HAP-1 (cell line): Measurements from ENCODE around the gene RASIP1.
"Not testable (repeated sequence)": the region's sequence is repeated elsewhere in the genome, so short reads cannot be mapped to it uniquely, and the experiment has no call there.

Source experiments
- DNase-seq, 2 experiments: peaks; one replicate each; pipeline ENCODE4 v3.0.0-alpha.2; 2016 to 2020; ENCODE audit warnings: low spot score in 2 of 2
- H3K27me3 ChIP-seq: fragments of 250-450 bp; sonication (Bioruptor Pico); 2 replicates; pipeline ENCODE4 v1.5.1; 2020; ENCODE audit warnings: low read depth, mild to moderate bottlenecking, moderate library complexity
- H3K36me3 ChIP-seq: fragments of 250-450 bp; sonication (Bioruptor Pico); replicated peaks from 2 replicates; pipeline ENCODE4 v1.5.1; 2020; ENCODE audit warnings: mild to moderate bottlenecking
- H3K4me1 ChIP-seq: fragments of 250-450 bp; sonication (Bioruptor Pico); 2 replicates; pipeline ENCODE4 v1.5.1; 2020; ENCODE audit warnings: mild to moderate bottlenecking
- H3K4me3 ChIP-seq: fragments of 250-450 bp; sonication (Bioruptor Pico); 2 replicates; pipeline ENCODE4 v1.5.1; 2020; ENCODE audit warnings: mild to moderate bottlenecking, moderate library complexity
- H3K9me3 ChIP-seq: fragments of 250-450 bp; sonication (Bioruptor Pico); 2 replicates; pipeline ENCODE4 v1.5.1; 2020; ENCODE audit warnings: mild to moderate bottlenecking, moderate library complexity
- in situ Hi-C: fragments of 300-500 bp; cut with MboI; formaldehyde crosslinking; loops from 3 replicates; pipeline ENCODE4 v1.14.3; 2020; ENCODE audit warnings: low sequenced_read_pairs, inconsistent platforms, mixed read lengths

RASIP1 gene

DNA sequence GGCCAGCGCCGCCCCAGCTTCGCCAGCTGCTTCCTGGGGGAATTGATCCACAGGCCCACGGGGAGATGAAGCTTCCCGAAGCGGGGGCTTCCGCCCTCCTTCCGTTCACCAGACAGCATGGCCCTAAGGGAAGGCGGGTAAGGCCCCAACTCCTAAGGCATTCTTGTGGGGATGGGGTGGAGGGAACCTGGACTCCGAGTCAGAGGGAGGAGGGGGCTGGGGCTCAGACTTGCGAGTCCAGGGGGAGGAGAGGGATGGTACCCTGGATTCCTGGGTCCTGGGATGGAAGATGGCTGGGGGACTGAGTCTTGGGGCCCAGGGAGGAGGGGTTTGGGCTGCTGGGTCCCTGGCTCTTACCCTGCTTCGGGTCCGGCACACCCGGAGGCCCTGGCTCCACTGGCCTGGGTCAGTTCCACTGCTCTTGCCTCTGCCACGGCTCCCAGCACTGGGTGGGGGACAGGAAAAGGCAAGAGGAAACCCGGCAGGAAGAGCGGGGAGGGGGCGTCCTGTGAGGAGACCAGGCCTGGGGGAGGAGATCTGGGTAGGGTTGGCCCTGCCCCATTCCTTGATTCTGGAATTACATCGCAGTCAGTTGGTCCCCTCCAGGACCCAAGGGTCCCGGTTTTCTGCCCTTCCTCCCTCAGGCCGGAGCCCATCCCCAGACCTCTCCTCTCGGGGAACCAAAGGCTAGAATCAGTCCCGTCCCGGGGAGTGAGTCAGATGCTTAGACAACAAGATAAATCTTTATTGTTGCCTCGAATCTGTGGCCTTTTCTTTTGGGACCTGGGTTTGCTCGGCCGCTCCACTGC lies at the start of gene RASIP1:
RASIP1 (minus strand) TSS at position 447 of the 809 bp plus-strand sequence; CDS start at position 119, 328 bp downstream.
- Histone ChIP-seq H3K9me3 (no peaks in the 10 kb centered on the region; the same call in 1 of the 2 replicates), H3K4me3 (peak within 1 kb of the TSS; percentile 29), H3K36me3 (no peaks in the 10 kb centered on the region), H3K4me1 (peaks cover 13% of the 10 kb centered on the region), H3K27me3 (no peaks in the 10 kb centered on the region)
- in situ Hi-C loops = no loop called here
- no peak for DNase-seq

DNA sequence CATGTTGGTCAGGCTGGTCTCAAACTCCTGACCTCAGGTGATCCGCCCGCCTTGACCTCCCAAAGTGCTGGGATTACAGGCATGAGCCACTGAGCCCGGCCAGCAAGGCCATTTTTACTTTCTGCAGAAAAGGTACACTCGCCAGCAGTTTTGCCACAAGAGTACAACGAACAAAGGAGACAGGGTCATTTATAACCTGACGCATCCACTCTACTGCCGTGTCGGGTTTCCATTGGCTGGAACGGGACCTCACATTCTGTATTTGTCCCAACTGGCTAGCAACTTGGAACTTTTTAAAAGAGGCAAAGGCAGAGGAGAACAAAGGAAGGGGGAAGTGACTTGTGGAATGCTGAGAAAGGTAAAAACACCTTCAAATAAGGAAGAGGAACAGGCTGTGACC lies 46.9 kb upstream of the RASIP1 start:
- in situ Hi-C loops = loop anchor here (5.0 kb wide), 1 partner anchor 185 kb away; no protein-coding TSS in a partner anchor
- DNase-seq, H3K27me3 ChIP-seq, H3K4me3 ChIP-seq, H3K36me3 ChIP-seq, H3K4me1 ChIP-seq, H3K9me3 ChIP-seq: not testable (repeated sequence)

DNA sequence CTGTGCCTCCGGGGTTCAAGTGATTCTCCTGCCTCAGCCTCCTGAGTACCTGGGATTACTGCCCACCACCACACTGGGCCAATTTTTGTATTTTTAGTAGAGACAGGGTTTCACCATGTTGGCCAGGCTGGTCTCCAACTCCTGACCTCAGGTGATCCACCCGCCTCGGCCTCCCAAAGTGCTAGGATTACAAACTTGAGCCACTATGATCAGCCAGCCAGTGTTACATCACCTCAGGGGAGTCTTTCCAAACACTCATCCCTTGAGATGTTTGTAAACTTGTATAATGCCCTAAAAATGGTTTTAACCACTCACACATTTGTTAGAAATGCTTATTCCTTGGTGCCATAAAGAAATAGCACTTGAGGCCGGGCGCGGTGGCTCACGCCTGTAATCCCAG lies 46.0 kb upstream of the RASIP1 start:
- H3K36me3 ChIP-seq, DNase-seq, H3K9me3 ChIP-seq, H3K27me3 ChIP-seq, H3K4me1 ChIP-seq, H3K4me3 ChIP-seq: not testable (repeated sequence)
- in situ Hi-C loops = loop anchor here (5.0 kb wide), 1 partner anchor 186 kb away; no protein-coding TSS in a partner anchor

GRCh38 chr19:48784527-48784926 lies 44.1 kb upstream of the RASIP1 start:
- Histone ChIP-seq H3K36me3 (no peaks in the 10 kb centered on the region), H3K9me3 (no peaks in the 10 kb centered on the region), H3K4me3 (no peak overlapping the region), H3K4me1 (no peaks in the 10 kb centered on the region; the same call in 1 of the 2 replicates), H3K27me3 (no peaks in the 10 kb centered on the region)
- DNase-seq = no peak
- in situ Hi-C loops = no loop called here

GRCh38 chr19:48780631-48781391 lies 40.4 kb upstream of the RASIP1 start:
- DNase-seq = no peak
- no peaks in the 10 kb centered on the region; the same call in 1 of the 2 replicates for H3K4me1 ChIP-seq
- H3K4me3 ChIP-seq = no peak overlapping the region
- H3K36me3 ChIP-seq = no peaks in the 10 kb centered on the region
- H3K27me3 ChIP-seq = no peaks in the 10 kb centered on the region
- H3K9me3 ChIP-seq = no peaks in the 10 kb centered on the region
- in situ Hi-C loops = no loop called here

- Histone ChIP-seq H3K4me1 (no peaks in the 10 kb centered on the region; the same call in 1 of the 2 replicates), H3K36me3 (no peaks in the 10 kb centered on the region), H3K4me3 (no peak overlapping the region), H3K9me3 (no peaks in the 10 kb centered on the region), H3K27me3 (no peaks in the 10 kb centered on the region)
- in situ Hi-C loops = no loop called here
- DNase-seq = no peak
These were observed 39.2 kb upstream of the RASIP1 start for GRCh38 chr19:48779636-48780035.

GRCh38 chr19:48777720-48778119 lies 37.3 kb upstream of the RASIP1 start:
- Histone ChIP-seq H3K4me3 (no peak overlapping the region), H3K9me3 (no peaks in the 10 kb centered on the region), H3K27me3 (no peaks in the 10 kb centered on the region), H3K4me1 (no peaks in the 10 kb centered on the region; the same call in 1 of the 2 replicates), H3K36me3 (no peaks in the 10 kb centered on the region)
- no peak for DNase-seq
- in situ Hi-C loops = no loop called here

DNA sequence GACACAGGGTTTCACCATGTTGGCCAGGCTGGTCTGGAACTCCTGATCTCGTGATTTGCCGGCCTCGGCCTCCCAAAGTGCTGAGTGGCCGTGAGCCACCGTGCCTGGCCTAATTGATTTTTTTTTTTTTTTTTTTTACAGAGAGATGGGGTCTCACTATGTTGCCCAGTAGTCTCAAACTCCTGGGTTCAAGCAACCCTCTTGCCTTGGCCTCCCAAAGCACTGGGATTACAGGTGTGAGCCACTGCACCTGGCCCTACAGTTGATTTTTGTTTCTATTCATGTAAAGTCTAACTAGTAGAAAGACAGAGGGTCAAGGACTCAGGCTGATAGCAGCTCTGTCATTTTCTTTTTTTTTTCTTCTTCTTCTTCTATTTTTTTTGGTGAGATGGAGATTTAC lies 36.7 kb upstream of the RASIP1 start:
- H3K4me1 ChIP-seq = no peaks in the 10 kb centered on the region; the same call in 1 of the 2 replicates
- in situ Hi-C loops = no loop called here
- H3K27me3 ChIP-seq = no peaks in the 10 kb centered on the region
- no peak overlapping the region for H3K4me3 ChIP-seq
- no peaks in the 10 kb centered on the region for H3K9me3 ChIP-seq
- no peaks in the 10 kb centered on the region for H3K36me3 ChIP-seq
- DNase-seq = no peak

GRCh38 chr19:48772503-48772953 lies 32.1 kb upstream of the RASIP1 start:
- H3K4me1 ChIP-seq = no peaks in the 10 kb centered on the region
- peaks cover 8% of the 10 kb centered on the region; the same call in 1 of the 2 replicates for H3K27me3 ChIP-seq
- in situ Hi-C loops = no loop called here
- DNase-seq = no peak
- H3K4me3 ChIP-seq = no peak overlapping the region
- H3K36me3 ChIP-seq = no peaks in the 10 kb centered on the region
- no peaks in the 10 kb centered on the region for H3K9me3 ChIP-seq

GRCh38 chr19:48770734-48771472 lies 30.5 kb upstream of the RASIP1 start:
- no peaks in the 10 kb centered on the region for H3K9me3 ChIP-seq
- in situ Hi-C loops = no loop called here
- H3K36me3 ChIP-seq = no peaks in the 10 kb centered on the region
- H3K4me1 ChIP-seq = no peaks in the 10 kb centered on the region
- peaks cover 8% of the 10 kb centered on the region; the same call in 1 of the 2 replicates for H3K27me3 ChIP-seq
- no peak for DNase-seq
- H3K4me3 ChIP-seq = no peak overlapping the region

GRCh38 chr19:48770266-48770665 lies 29.9 kb upstream of the RASIP1 start:
- Histone ChIP-seq H3K4me3 (no peak overlapping the region), H3K9me3 (no peaks in the 10 kb centered on the region), H3K27me3 (peaks cover 9% of the 10 kb centered on the region), H3K36me3 (no peaks in the 10 kb centered on the region), H3K4me1 (no peaks in the 10 kb centered on the region)
- DNase-seq = no peak
- in situ Hi-C loops = no loop called here

GRCh38 chr19:48768994-48769713 lies 28.7 kb upstream of the RASIP1 start:
- DNase-seq = no peak
- peaks cover 20% of the 10 kb centered on the region for H3K27me3 ChIP-seq
- in situ Hi-C loops = no loop called here

GRCh38 chr19:48768171-48768753 lies 27.9 kb upstream of the RASIP1 start:
- H3K4me3 ChIP-seq, DNase-seq, H3K9me3 ChIP-seq, in situ Hi-C loops, H3K4me1 ChIP-seq, H3K36me3 ChIP-seq: not testable (repeated sequence)
- peaks cover 27% of the 10 kb centered on the region for H3K27me3 ChIP-seq

More at GRCh38 chr19:48768994-48769713, 28.7 kb upstream of the RASIP1 start:
- Histone ChIP-seq H3K4me3 (no peak overlapping the region), H3K36me3 (no peaks in the 10 kb centered on the region), H3K4me1 (no peaks in the 10 kb centered on the region), H3K9me3 (no peaks in the 10 kb centered on the region)
